SK-N-SH (cell line): Measurements from ENCODE around the gene IQSEC1. TPM values are rescaled to one million over a fixed set of nuclear protein-coding genes. Genes with fewer than 3 reads are reported as not detected.

Experiments used
- CTCF ChIA-PET: fragments of 300-600, 350-600 bp; formaldehyde crosslinking; extraction: SDS; loops from one replicate; lab custom pipeline; 2021; lab: Yijun Ruan, JAX
- POLR2A ChIA-PET: fragments of 350-600 bp; sonication (Branson Sonifier 250); formaldehyde crosslinking; extraction: SDS; loops from one replicate; lab custom pipeline; 2020; ENCODE audit warnings: antibody characterized with exemption, inconsistent platforms; lab: Yijun Ruan, JAX
- DNase-seq: peaks from one replicate; pipeline ENCODE4 v3.0.0; 2012
- H2AFZ ChIP-seq: fragments of 200-600 bp; sonication (generic); 2 replicates; pipeline ENCODE4 v1.8.1; 2016; ENCODE audit warnings: antibody characterized with exemption, mild to moderate bottlenecking, low read depth
- H3F3A ChIP-seq: fragments of 200-600 bp; sonication (generic); replicated peaks from 2 replicates; pipeline ENCODE3; 2016; ENCODE audit warnings: antibody characterized with exemption, mild to moderate bottlenecking; ENCODE audit not compliant: insufficient read depth
- H3K27ac ChIP-seq, 2 experiments: fragments of 200-500 bp in 1 of 2; fragments of 200-600 bp in 1 of 2; sonication (Bioruptor generic) in 1 of 2; sonication (generic), shearing (Covaris generic) in 1 of 2; 2 replicates each; pipeline versions ENCODE4 v1.5.1 to v1.6.1; 2014 to 2016; ENCODE audit warnings: low read depth in 2 of 2, inconsistent platforms in 1 of 2, low read length in 1 of 2, mild to moderate bottlenecking in 1 of 2, mixed read lengths in 1 of 2
- H3K27me3 ChIP-seq: fragments of 200-600 bp; sonication (generic), shearing (Covaris generic); 2 replicates; pipeline ENCODE4 v1.6.1; 2016; ENCODE audit warnings: mixed run types; ENCODE audit not compliant: insufficient read depth
- H3K36me3 ChIP-seq, 2 experiments: fragments of 200-500 bp in 1 of 2; fragments of 200-600 bp in 1 of 2; sonication (Bioruptor generic) in 1 of 2; sonication (generic) in 1 of 2; replicated peaks in 1 of 2; 2 replicates each; pipeline versions ENCODE3 to v1.5.1; 2014 to 2016; ENCODE audit warnings: low read length in 1 of 2, mild to moderate bottlenecking in 1 of 2; ENCODE audit not compliant: insufficient read depth in 2 of 2, control insufficient read depth in 1 of 2
- H3K4me1 ChIP-seq, 2 experiments: fragments of 200-500 bp in 1 of 2; fragments of 200-600 bp in 1 of 2; sonication (Bioruptor generic) in 1 of 2; sonication (generic), shearing (Covaris generic) in 1 of 2; 2 replicates each; pipeline versions ENCODE4 v1.5.1 to v1.6.1; 2014 to 2016; ENCODE audit warnings: low read depth in 1 of 2, low read length in 1 of 2, mixed run types in 1 of 2; ENCODE audit not compliant: insufficient read depth in 2 of 2, control insufficient read depth in 1 of 2
- H3K4me2 ChIP-seq: fragments of 200-600 bp; sonication (generic), shearing (Covaris generic); 2 replicates; pipeline ENCODE4 v1.6.1; 2017; ENCODE audit warnings: mixed run types
- H3K4me3 ChIP-seq, 2 experiments: fragments of 200-500 bp in 1 of 2; fragments of 200-600 bp in 1 of 2; sonication (Bioruptor generic) in 1 of 2; sonication (generic), shearing (Covaris generic) in 1 of 2; 2 replicates each; pipeline versions ENCODE4 v1.5.1 to v1.8.1; 2014 to 2016; ENCODE audit warnings: low read depth in 2 of 2, inconsistent platforms in 1 of 2, low read length in 1 of 2, mild to moderate bottlenecking in 1 of 2, mixed read lengths in 1 of 2, moderate library complexity in 1 of 2
- H3K79me2 ChIP-seq: fragments of 200-600 bp; sonication (generic); 2 replicates; pipeline ENCODE4 v1.8.1; 2017; ENCODE audit warnings: mild to moderate bottlenecking; ENCODE audit not compliant: insufficient read depth
- H3K9ac ChIP-seq: fragments of 200-600 bp; sonication (generic); 2 replicates; pipeline ENCODE4 v1.6.1; 2017; ENCODE audit warnings: mixed run types
- H3K9me2 ChIP-seq: fragments of 200-600 bp; sonication (generic); 2 replicates; pipeline ENCODE4 v1.6.1; 2017; ENCODE audit warnings: mixed run types
- H3K9me3 ChIP-seq: fragments of 200-600 bp; sonication (generic); 2 replicates; pipeline ENCODE4 v1.6.1; 2017; ENCODE audit warnings: mixed run types, mild to moderate bottlenecking, moderate library complexity
- H4K20me1 ChIP-seq: fragments of 200-600 bp; sonication (generic); 2 replicates; pipeline ENCODE4 v1.6.1; 2017; ENCODE audit warnings: mild to moderate bottlenecking, mixed run types; ENCODE audit not compliant: insufficient read depth
- ELF1 ChIP-seq: IDR thresholded peaks from 2 replicates; pipeline ENCODE4 v1.4.0; 2012
- FOSL2 ChIP-seq: IDR thresholded peaks from 2 replicates; pipeline ENCODE4 v1.4.0; 2012; ENCODE audit warnings: low read depth, mild to moderate bottlenecking, moderate library complexity, borderline replicate concordance
- FOXJ3 ChIP-seq: sonication (generic); formaldehyde crosslinking; IDR thresholded peaks from 2 replicates; pipeline ENCODE4 v1.5.1; 2020; ENCODE audit warnings: mild to moderate bottlenecking, missing genetic modification reagents
- GABPA ChIP-seq: IDR thresholded peaks from 2 replicates; pipeline ENCODE4 v1.4.0; 2012; ENCODE audit warnings: low read depth, mild to moderate bottlenecking
- MEF2A ChIP-seq: IDR thresholded peaks from 2 replicates; pipeline ENCODE4 v1.4.0; 2012; ENCODE audit warnings: low read depth, borderline replicate concordance
- NFIC ChIP-seq: IDR thresholded peaks from 2 replicates; pipeline ENCODE4 v1.4.0; 2012; ENCODE audit warnings: borderline replicate concordance
- PBX3 ChIP-seq: IDR thresholded peaks from 2 replicates; pipeline ENCODE4; 2012
- POLR2AphosphoS5 ChIP-seq: IDR thresholded peaks from 2 replicates; pipeline ENCODE4 v1.6.1; 2012; ENCODE audit warnings: low read depth, low read length
- RCOR1 ChIP-seq: fragments of 150-350 bp; IDR thresholded peaks from 2 replicates; pipeline ENCODE4 v1.6.1; 2017; ENCODE audit warnings: antibody characterized with exemption, low read length
- REST ChIP-seq: IDR thresholded peaks from 2 replicates; pipeline ENCODE4 v1.6.1; 2012; ENCODE audit warnings: mild to moderate bottlenecking, low read depth, low read length, moderate library complexity
- SIN3A ChIP-seq: IDR thresholded peaks from 2 replicates; pipeline ENCODE4 v1.6.1; 2012; ENCODE audit warnings: low read depth, mild to moderate bottlenecking, low read length, moderate library complexity, borderline replicate concordance
- SMC3 ChIP-seq: IDR thresholded peaks from 2 replicates; pipeline ENCODE4 v1.6.1; 2012; ENCODE audit warnings: low read depth, low read length, improper control_type of control experiment
- TAF1 ChIP-seq: IDR thresholded peaks from 2 replicates; pipeline ENCODE4 v1.6.1; 2012; ENCODE audit warnings: low read depth, mild to moderate bottlenecking, low read length, moderate library complexity, borderline replicate concordance
- TCF12 ChIP-seq: IDR thresholded peaks from 2 replicates; pipeline ENCODE4 v1.4.0; 2012
- YY1 ChIP-seq: IDR thresholded peaks from 2 replicates; pipeline ENCODE4 v1.4.0; 2012; ENCODE audit warnings: low read depth, mild to moderate bottlenecking
- ZBTB33 ChIP-seq: IDR thresholded peaks from 2 replicates; pipeline ENCODE4 v1.4.0; 2012; ENCODE audit warnings: low read depth, borderline replicate concordance
- WGBS: methylation state at CpG from one replicate; pipeline ENCODE4 v1.1.6; 2017; ENCODE audit warnings: low lambda C conversion rate; 5-methylcytosine and 5-hydroxymethylcytosine counted together
- polyA plus RNA-seq, 3 experiments: library from polyadenylated mRNA; depleted of rRNA; stranded (reverse); fragments of >200 nt; gene quantifications; 2 replicates each; pipeline ENCODE4 v1.2.3, GENCODE V29; 2012

IQSEC1 gene
- polyA plus RNA-seq, 1 of the 3 experiments (the other 2 are of a cell fraction) = 6.2 TPM

DNA sequence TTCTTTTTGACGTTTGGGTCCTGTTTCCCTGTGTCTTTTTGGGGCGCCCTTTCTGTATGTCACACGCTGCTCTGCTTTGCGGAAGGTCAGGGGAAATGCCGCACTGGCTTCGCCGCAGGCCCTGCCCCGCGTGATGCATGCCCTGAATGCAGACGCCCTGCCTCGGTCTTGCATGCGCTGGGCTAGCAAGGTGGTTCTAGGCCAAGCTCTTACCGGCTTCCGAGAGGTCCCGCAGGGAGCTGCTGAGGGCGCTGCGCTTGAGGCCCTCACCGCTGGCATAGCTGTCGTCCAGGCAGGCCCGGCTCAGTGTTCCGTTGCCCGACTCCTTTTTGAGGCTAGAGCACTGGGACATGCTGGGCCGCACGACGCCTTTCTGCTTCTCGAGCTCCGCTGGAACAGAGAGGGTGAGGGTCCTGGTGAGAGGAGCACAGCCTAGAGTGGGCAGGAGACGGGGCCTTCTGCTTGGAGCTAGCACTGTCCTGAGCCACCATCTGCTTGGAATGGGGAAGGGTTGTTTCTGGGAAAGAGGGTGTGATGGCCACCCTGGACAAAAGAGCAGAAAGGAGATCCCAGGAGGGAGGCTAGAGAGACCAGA, 165.0 kb downstream of the IQSEC1 start:
- Histone ChIP-seq H3K4me1 (no peaks in the 10 kb centered on the region), H3K9ac (no peak overlapping the region), H3K9me2 (no peaks in the 10 kb centered on the region), H3K4me3 (no peak overlapping the region), H3K4me2 (no peak overlapping the region), H3K9me3 (no peaks in the 10 kb centered on the region), H2AFZ (no peak overlapping the region), H3K36me3 (peaks cover 0 to 75% of the 10 kb centered on the region in 2 experiments), H3K27ac (no peak overlapping the region), H3K27me3 (no peaks in the 10 kb centered on the region), H3F3A (no peaks in the 10 kb centered on the region)
- ChIA-PET POLR2A (no interaction called here), CTCF (interaction anchor here (1.5 kb wide), 2 partner anchors 10 to 41 kb away, joined by 3 to 6 read pairs; no protein-coding TSS in a partner anchor)
- 96% methylated on average over 18 of the region's 28 CpGs for WGBS
- TF ChIP-seq PBX3 (no peak), SIN3A (no peak), SMC3 (no peak), TAF1 (no peak)
- TF ChIP-seq, all 33 proteins: peak for 0
- Histone ChIP-seq H3K79me2 (no peaks in the 10 kb centered on the region), H4K20me1 (no peaks in the 10 kb centered on the region)
- no peak for DNase-seq

GRCh38 chr3:12907729-12908128, 165.5 kb downstream of the IQSEC1 start:
- ChIA-PET CTCF (interaction anchor here (1.5 to 8.6 kb wide), 3 partner anchors 10 to 40 kb away, joined by 3 to 43 read pairs (median 6); no protein-coding TSS in a partner anchor), POLR2A (no interaction called here)
- Histone ChIP-seq H3F3A (no peaks in the 10 kb centered on the region), H3K9me2 (no peaks in the 10 kb centered on the region), H4K20me1 (no peaks in the 10 kb centered on the region), H2AFZ (no peak overlapping the region), H3K9ac (no peak overlapping the region), H3K4me3 (no peak overlapping the region), H3K36me3 (peaks cover 0 to 70% of the 10 kb centered on the region in 2 experiments), H3K9me3 (no peaks in the 10 kb centered on the region), H3K27ac (no peak overlapping the region), H3K27me3 (no peaks in the 10 kb centered on the region), H3K4me1 (no peaks in the 10 kb centered on the region), H3K79me2 (no peaks in the 10 kb centered on the region), H3K4me2 (no peak overlapping the region)
- TF ChIP-seq FOSL2 (no peak), ELF1 (no peak), MEF2A (no peak), YY1 (no peak), GABPA (no peak), POLR2AphosphoS5 (no peak), FOXJ3 (CRISPR knock-in tag) (no peak)
- DNase-seq = no peak
- WGBS = 96% methylated on average over 13 of the region's 18 CpGs

DNA sequence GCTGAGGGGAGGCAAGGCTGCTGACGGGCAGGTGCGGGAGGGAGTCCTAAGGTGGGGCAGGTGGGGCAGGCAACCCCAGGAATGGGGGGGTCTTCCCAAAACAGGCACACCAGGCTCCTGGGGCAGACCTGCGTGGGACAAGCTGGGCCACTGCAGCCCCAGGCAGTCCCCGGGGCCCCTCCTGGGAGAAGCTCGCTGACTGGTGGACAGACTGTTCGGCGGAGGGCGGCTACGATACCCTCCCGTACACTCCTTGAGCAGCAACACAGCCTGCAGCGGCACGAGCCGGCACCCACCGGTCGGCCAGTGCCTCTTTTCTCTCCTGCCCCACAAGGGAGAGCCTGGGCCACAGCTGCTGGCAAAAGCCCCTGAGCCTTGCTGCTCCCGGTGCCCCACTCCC, 165.9 kb downstream of the IQSEC1 start:
- H3K79me2 ChIP-seq = no peaks in the 10 kb centered on the region
- peaks cover 0 to 69% of the 10 kb centered on the region in 2 experiments for H3K36me3 ChIP-seq
- no peak overlapping the region for H3K9ac ChIP-seq
- no peaks in the 10 kb centered on the region for H3F3A ChIP-seq
- no peaks in the 10 kb centered on the region for H3K4me1 ChIP-seq
- H3K27me3 ChIP-seq = no peaks in the 10 kb centered on the region
- no peak overlapping the region for H3K27ac ChIP-seq
- H2AFZ ChIP-seq = no peak overlapping the region
- DNase-seq = no peak
- H3K9me2 ChIP-seq = no peaks in the 10 kb centered on the region
- no peak overlapping the region for H3K4me2 ChIP-seq
- no peaks in the 10 kb centered on the region for H4K20me1 ChIP-seq
- 100% methylated on average over 2 of the region's 16 CpGs for WGBS
- no peak overlapping the region for H3K4me3 ChIP-seq
- no peaks in the 10 kb centered on the region for H3K9me3 ChIP-seq
- ChIA-PET CTCF (interaction anchor here (1.5 to 8.6 kb wide), 3 partner anchors 11 to 40 kb away, joined by 3 to 43 read pairs (median 6); no protein-coding TSS in a partner anchor), POLR2A (no interaction called here)
- TF ChIP-seq POLR2AphosphoS5 (no peak), FOXJ3 (CRISPR knock-in tag) (no peak), TCF12 (no peak), GABPA (no peak), REST (no peak), FOSL2 (no peak), ZBTB33 (no peak), RCOR1 (no peak), NFIC (no peak)
